Astrocyte (in vitro differentiated cells and primary cell): ENCODE data around the gene METTL1.

Source experiments
- CTCF ChIP-seq: IDR thresholded peaks from 2 replicates; pipeline ENCODE4 v1.5.1; 2011; ENCODE audit warnings: low read depth, mild to moderate bottlenecking, inconsistent platforms, low read length, moderate library complexity; ENCODE audit not compliant: insufficient read depth
- EZH2 ChIP-seq: IDR thresholded peaks from 2 replicates; pipeline ENCODE4 v1.6.1; 2012; ENCODE audit warnings: mild to moderate bottlenecking, low read length, inconsistent platforms; ENCODE audit not compliant: insufficient read depth

GRCh38 chr12:57771236-57771872, 551 bp downstream of the METTL1 start:
- TF ChIP-seq EZH2 (no peak), CTCF (no peak)
